CD4-positive, alpha-beta T cell treated with Interleukin-6 at 100 ng/mL for 8 hours (primary cell): ENCODE measurements around the gene C17orf75.
"Not testable (repeated sequence)": the region's sequence is repeated elsewhere in the genome, so short reads cannot be mapped to it uniquely, and the experiment has no call there.

Source experiments
- DNase-seq: peaks from one replicate; pipeline ENCODE4 v3.0.0-alpha.2; 2020; ENCODE audit warnings: mixed read lengths, low spot score

C17orf75 gene

DNA sequence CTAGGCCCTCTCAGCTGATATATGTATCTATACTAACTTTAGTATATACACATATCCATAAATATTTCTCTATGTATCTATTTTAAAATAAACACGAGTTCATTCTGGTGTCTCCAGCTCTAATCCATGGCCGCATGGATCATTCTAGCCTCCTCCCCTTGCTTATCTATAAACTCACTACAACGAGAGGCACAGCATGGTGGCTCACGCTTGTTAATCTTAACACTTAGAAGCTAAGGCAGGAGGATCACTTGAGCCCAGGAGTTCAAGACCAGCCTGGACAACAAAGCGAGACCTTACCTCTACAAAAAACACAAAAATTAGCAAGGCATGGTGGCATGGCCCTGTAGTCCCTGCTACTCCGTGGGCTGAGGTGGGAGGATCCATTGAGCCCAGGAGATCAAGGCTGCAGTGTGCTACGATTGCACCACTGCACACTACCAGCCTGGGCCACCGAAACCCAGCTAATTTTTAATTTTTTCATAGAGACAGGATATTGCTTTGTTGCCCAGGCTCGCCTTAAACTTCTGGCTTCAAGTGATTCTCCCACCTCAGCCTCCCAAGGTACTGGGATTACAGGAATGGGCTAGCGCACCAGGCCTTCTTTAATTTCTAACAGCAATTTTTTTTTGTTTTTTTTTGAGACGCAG is 4.1 kb upstream of the C17orf75 start:
- no peak for DNase-seq

DNA sequence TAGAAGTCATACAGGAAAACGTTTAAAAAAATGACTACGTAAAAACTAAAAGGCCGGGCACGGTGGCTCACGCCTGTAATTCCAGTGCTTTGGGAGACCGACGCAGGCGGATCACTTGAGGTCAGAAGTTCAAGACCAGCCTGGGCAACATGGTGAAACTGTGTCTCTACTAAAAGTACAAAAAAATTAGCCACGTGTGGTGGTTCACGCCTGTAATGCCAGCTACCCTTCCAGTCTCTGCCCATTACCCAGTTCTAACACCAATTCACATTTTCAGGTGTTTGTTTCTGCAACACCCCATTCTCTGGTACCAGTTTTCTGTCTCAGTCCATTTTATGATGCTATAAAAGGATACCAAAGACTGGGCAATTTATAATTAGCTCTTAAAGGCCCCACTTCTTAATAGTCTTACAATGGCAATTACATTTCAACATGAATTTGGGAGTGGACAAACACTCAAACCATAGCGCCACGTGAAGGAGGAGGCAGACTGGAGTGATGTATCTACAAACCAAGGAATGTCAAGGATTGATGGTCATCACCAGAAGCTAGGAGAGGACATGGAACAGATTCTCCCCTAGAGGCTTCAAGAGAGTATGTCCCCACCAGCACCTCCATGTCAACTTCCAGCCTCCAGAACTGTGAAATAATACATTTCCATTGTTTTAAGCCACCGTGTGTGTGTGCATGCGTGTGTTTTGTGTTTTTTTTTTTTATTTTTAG is 791 bp upstream of the C17orf75 start:
- no peak for DNase-seq

DNA sequence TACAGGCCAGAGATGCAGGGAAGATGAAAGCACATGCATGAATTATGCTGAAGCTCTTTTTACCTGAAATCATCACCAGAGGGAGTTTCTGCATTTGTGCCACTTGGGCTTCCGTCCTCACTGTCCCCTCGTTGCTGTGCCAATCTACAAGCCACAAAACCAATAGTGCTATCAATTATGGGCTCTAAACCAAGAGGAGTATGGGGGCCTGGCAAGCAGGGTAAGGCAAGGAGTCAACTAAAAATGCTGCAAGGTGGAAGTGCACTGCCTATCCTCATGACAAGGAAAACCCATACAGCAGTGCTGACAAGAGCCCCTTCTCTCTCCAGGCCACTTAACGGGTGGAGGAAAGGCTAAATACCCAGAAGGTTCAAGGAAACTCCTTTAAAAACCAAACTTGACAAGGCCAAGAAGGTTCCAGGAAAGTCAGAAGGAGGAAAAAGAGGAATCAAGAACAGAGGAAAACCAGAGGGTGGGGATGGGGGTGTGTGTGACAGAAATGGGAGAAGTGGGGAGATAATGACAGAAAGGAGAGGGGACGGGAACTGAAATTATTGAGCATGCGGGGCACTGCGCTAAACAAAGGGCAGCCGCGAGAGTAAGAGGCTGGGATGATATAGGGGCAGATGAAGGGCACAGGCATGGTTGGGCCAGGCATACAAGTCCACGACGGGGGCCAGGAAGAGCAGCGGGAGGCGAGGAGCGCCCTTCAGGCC is 674 bp downstream of the C17orf75 start:
- peak; percentile 55 for DNase-seq

DNA sequence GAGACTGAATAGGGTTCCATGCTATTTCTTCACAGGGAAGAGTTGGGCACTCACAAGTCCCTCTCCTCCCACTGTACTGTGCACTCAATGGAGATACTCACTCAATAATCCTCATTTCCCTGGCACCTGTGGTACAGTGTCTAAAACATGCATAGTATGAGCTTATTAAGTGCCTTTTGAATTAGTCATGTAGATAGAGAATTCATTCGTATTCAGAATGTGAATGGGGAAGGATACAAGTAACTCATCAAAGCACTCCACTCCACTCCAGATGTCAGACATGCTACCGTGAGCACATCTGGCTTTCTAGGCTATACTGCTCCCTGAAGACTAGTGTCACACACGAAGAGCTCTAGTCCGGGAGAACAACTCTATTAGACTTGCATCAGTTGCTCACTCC is 6.3 kb downstream of the C17orf75 start:
- no peak for DNase-seq

DNA sequence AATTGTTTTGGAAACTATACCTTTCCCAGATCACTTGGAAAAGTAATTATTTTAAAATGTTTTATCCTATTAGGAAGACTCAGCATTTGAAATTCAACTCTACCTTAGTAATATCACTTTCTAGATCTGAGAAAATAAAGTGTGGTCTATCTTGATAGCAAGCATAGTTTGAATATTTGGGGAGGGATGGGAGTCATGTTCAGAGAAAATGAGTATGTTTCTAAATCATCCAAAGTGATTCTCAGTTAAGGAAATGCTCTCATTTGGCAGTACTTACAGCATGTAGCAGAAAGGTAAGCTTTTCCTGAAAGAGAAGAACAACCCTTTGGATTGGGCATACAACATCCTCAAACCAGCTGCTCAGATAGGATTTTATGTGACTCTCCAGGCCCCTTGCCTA is 6.9 kb downstream of the C17orf75 start:
- no peak for DNase-seq

DNA sequence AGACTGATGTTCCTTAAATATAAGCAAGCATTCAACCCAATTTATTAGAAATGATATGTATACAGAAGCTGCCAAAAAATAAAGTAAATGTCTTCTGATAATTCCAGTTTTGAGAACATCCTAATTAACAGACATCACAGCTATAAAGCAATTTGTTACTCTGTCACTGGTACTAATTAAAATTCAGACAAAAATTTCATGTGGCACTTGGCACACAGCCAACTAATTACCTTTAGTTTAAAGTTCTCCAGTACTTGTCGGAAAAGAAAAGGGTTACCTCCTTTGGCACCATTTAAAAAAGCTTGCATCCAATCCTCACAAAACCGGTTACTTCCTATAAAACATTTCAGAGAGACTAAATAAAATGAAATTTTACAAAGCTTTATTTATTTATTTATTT is 8.8 kb downstream of the C17orf75 start:
- no peak for DNase-seq

DNA sequence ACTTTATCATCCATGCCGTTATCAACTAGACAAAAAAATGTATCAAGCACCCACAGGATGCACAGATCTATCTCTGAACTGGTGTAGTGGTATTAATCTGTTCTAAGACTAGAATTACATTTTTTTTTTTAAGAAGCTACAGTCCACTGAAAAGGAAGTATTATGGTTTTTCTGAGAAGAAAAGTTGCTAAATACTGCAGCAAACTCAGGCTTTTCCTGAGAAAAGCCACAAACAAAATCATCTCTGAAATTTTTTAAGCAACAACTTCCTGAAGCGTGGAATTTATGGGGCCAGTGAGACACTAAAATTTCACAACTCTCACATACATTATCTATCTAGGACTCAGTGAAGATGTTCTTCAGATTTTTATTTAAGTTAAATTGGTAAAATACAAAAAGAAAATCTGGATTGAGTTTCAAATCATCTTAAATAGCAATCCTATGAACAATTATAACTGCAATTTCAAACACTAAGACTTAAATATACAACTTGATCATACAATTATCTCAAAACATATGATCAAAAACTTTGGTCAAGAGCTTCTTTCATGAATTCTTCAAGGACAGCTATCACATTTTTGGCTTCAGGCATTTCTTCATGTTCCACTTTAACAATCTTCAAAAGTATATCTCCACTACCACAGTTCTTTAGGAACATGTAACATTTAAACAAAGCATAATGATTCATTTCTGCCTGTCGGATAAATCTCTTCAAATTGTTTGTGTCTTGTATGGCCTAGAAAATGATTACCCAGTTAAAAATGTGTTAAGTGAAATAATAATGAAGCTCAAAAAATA is 10.5 kb downstream of the C17orf75 start:
- no peak for DNase-seq

DNA sequence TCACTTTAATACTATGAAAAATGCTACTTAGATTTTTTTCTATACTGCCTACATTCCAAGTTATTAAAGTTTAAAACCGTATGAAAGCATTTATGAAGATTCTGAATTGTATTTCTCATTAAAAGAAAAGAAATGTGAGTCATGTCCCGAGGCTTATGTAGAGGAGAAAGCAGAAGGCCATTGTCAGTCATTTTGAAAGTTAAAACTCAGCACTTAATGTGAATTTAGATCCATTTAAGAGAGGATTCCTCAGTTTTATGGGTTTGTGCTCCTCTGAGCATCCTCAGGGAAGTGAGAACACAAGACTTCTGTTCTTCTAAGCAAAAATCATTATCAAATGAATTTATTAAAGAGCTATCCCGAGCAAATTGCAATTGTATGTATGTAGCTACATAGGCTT is 11.8 kb downstream of the C17orf75 start:
- no peak for DNase-seq

DNA sequence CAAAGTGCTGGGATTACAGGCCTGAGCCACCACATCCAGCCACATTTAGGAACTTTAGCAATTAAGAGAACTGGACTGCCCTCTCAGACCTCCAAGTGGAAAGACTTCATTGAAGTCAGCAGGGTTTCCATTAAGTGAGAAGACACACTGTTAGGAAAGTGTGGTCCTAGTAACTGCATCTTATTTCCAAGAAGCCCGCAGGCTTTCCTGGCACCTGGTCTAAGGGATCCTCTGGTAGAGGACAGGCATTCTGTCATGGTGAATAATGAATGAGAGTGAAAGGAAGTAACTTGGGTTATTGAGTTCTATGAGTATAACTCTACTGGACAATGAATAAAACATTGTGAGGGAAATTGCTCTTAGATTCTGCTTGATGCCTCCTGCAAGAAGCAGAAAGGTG is 14.1 kb downstream of the C17orf75 start:
- DNase-seq, result no peak

DNA sequence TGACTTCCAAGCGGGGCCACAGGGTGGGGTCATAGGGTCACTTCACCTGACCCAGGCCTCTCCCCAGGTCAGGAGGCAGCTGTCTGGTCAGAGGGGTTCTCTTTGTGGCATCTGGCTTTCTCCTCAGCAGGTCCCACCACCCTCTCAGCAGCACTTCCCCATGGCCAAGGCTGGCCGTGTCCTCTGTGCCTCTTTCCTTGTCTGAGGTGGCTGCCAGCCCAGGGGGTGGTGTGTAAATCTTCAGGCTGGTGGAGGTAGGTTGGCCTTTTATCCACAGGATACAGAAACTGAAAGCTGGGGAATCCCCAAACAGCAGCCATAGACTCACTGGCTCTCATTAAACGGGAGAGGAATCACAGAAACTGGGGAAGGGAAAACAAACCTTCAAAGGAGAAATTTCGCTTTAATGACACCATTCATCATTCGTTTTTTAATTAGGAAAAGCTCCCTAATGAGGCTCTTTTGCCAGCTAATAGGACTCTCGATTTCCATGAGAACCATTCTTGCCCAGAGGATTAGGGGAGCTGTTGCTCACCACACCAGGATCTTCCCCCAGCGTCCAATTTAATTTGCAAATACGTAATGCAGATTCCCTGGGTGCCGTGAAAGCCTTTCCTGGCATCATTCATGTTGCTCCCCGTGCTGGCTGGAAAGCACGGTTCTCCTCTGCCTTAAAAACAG is 18.0 kb downstream of the C17orf75 start:
- peak; percentile 31 for DNase-seq

DNA sequence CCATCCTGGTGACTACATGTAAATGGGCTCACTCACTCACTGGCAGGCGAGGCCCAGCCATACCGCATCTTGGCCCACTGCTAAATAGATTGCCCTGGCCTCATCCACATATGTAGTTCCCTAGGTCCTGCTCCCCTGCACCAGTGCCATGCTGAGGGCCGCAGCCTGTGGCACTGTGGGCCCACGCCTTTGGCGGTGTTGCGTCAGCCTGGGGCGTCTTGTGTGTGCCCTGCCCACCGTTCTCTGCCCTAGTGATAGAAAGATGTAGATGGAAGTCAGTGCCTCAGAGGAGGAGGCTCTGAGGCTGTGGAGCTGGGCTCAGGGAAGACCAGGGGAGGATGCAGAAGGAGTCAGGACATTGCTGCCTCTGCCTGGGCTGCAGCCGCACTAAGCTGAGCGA is 18.9 kb downstream of the C17orf75 start:
- DNase-seq, result no peak

DNA sequence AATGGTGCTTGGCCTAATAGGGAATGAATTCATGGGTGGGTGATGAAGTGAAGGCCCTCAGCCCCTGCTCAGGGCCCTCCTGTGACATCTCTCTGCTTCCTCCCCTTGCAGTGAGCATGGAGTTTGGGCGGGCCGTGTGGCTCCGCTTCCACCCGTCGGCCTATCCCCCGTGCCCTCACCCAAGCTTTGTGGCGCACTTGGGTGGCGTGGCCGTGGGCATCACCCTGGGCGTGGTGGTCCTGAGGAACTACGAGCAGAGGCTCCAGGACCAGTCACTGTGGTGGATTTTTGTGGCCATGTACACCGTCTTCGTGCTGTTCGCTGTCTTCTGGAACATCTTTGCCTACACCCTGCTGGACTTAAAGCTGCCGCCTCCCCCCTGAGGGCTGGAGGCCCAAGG is 21.1 kb downstream of the C17orf75 start:
- no peak for DNase-seq

DNA sequence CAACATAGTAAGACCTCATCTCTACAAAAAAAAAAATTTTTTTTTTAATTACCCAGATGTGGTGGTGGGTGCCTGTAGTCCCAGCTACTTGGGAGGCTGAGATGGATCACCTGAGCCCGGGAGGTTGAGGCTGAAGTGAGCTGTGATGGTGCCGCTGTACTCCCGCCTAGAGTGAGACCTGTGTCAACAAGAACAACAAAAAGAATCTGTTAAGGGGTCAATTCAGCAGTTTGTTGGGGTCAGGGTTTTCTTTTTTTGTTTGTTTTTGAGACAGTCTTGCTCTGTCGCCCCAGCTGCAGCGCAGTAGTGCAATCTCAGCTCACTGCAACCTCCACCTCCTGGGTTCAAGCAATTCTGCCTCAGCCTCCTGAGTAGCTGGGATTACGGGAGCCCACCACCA is 21.9 kb downstream of the C17orf75 start:
- DNase-seq, result not testable (repeated sequence)

DNA sequence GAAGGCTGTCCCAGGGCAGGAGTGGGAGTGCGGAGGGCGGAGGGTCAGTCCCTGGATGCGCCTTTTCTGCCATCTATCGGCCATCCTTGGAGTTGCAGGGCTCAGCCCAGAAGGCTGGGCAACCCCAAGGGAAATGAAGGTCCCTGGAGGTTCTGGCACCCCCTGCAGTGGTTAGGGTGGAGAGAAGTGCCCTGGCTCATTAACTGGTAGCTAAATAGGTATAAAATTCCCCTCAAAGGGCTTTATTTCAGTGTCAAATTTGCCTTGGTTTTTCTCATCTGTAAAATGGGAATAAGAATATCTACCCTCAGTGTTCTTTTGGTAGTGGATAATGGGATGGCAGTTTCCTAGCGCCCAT is 22.4 kb downstream of the C17orf75 start:
- DNase-seq, result peak; percentile 58

DNA sequence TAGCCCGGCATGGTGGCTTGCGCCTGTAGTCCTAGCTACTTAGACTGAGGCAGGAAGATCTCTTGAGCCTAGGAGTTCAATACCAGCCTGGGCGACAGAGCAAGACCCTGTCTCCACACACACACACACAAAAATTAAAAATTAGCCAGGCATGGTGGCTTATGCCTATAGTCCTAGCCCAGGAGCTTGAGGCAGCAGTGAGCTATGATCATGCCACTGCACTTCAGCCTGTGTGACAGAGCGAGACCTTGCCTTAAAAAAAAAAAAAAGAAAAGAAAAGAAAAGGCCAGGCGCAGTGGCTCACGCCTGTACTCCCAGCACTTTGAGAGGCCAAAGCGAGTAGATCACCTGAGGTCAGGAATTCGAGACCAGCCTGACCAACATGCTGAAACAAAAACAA is 23.9 kb downstream of the C17orf75 start:
- DNase-seq, result no peak

DNA sequence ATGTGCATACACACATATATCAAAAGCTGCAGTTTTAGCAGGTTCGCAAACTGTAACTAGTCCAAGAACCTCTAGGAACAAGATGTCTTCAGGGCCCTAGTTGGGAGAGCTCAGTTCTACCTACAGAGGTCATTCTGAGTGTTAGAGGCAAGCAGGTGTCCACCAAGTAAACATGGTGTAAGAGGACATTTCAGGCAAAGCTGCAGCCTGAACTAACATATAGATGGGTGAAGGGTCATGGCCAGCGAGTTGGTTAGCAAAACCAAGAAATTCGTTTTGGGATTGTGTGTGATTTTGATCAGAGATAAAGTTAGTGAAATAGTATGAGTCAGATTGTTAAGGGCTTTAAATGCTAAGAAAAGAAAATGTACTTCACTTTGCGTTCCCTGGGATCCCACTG is 24.6 kb downstream of the C17orf75 start:
- no peak for DNase-seq

DNA sequence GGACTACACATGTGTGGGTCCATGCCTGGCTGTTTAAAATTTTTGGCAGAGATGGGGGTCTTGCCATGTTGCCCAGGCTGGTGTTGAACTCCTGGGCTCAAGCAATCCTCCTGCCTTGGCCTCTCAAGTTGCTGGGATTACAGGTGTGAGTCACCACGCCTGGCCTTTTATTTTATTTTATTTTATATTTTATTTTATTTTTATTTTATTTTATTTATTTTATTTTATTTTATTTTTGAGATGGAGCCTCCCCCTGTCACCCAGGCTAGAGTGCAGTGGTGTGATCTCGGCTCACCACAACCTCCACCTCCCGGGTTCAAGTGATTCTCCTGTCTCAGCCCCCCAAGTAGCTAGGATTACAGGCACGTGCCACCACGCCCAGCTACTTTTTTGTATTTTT is 25.3 kb downstream of the C17orf75 start:
- not testable (repeated sequence) for DNase-seq

DNA sequence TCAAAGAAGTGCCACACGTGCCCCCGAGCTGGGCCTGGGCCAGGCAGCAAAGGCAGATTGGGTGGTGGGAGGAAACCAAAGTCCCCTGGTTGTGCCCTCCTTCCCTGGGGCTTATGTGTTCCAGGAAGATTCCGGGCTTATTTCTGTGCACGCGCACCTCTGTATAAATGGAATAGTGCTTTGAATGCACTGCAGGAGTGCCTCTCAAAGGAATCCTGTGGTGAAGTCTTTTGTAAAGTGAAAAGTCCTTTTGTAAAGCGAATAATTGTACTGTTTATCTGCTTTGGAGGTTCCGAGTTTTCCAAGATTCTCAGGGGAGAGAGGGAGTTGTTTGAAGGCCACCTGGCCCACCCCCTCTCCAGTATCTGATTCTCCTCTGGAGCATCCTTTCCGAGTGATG is 26.8 kb downstream of the C17orf75 start:
- DNase-seq, result no peak

DNA sequence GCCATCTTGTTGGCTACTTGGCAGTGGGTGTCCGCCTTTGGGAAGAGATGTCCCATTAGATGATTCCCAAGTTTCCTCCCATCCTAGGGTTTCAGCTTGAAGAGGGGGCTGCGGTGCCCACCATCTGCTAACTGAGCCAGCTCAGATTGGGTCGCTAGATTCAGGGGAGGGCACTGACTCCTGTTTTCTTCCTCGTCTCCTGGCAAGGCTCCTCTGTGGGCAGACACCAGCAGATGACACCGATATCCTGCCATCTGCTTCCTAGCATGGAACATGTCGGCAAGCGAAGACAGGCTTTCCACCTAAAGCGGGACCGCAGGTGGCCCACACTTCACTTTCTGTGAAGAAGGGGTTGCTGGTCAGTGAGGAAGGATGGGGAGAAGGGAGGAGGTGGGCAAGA is 27.3 kb downstream of the C17orf75 start:
- DNase-seq, result no peak

DNA sequence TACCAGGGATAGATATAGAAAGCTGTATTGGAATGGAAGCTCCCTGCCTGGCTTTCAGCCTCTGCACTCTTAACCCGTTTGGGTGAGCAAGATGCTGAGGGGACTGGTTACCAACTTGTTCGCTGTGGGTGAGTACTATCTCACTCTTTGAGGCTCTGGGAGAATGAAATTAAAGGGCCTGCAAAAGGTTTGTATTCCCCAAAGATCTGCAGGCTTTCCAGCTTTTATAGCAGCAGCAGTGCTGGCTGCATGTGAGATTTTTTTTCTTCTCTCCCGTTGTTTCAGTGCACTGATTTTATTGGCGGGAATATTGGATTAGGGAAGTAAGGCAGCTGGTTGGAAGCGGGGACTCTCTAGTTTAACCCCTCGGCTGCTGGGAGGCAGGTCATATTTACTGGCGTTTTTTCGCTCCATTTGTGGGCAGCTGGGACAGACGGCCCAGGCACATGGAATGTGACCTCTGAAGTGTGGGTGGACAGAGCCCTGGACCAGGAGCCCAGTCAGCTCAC is 30.9 kb downstream of the C17orf75 start:
- no peak for DNase-seq

DNA sequence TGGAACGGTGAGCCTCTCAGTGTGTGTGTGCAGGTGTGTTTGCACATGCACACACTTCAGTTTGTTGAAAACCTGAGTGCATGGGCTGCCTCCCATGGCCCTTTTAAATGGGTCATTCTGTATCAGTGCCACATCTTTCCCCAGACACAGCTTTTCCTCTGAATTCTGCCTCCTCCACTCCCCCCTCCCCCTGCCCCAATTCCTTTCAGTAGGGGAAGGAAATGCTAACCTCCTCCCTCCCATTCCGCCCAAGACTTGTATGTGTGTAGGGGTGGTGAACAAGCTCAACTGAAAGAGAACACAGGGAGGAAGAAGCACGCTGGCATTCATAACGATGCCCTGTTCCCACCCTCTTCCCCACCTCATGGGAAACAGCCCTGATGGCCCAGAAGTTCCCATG is 34.3 kb downstream of the C17orf75 start:
- DNase-seq, result no peak

DNA sequence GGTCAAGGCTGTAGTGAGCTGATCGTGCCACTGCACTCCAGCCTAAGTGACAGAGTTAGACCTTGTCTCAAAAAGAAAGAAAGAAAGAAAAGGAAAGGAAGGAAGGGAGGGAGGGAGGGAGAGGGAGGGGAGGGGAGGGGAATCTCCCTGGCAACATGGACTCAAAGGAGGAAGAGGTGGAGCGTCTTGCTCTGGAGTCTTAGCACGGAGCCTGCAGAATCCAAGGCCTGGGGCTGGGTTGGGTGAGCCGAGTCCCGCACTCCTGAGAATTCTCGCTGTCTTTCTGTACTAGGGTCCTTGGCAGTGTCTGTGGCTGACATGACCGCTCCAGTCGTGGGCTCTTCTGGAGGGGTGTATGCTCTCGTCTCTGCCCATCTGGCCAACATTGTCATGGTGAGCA is 36.9 kb downstream of the C17orf75 start:
- no peak for DNase-seq
